K562 (cell line): ENCODE data around the gene VCAN. TPM values are rescaled to one million over a fixed set of nuclear protein-coding genes. Genes with fewer than 3 reads are reported as not detected.

Source experiments
- ATAC-seq: fragments of 200-7000 bp; cut with Tn5 transposase; 3 replicates; pipeline ENCODE4 v1.9.1; 2020; ENCODE audit warnings: moderate library complexity
- BruUV-seq: library from RNA; stranded (reverse); fragments of 400-500 nt; replicated peaks from 2 replicates; lab custom pipeline; 2021; lab: Mats Ljungman, UMichigan
- CTCF ChIA-PET: fragments of 300-600 bp; formaldehyde crosslinking; extraction: SDS; loops from one replicate; lab custom pipeline; 2021; ENCODE audit warnings: low intra/inter-chr PET ratio; lab: Yijun Ruan, JAX
- POLR2A ChIA-PET: fragments of 300-600, 350-650 bp; sonication (Branson Sonifier 250); formaldehyde crosslinking; extraction: SDS; loops from one replicate; lab custom pipeline; 2021; ENCODE audit warnings: antibody characterized with exemption, inconsistent platforms; lab: Yijun Ruan, JAX
- DNase-seq, 4 experiments: peaks; one replicate each; pipeline versions ENCODE4 v3.0.0 to v3.0.0-alpha.2; 2011 to 2018; ENCODE audit warnings: low spot score in 3 of 4, mixed read lengths in 3 of 4; ENCODE audit errors: extremely low read depth in 1 of 4
- FAIRE-seq: peaks from 2 replicates; lab custom pipeline; 2011; peaks lifted over from hg19 to GRCh38; lab: Jason Lieb, UNC
- H2AFZ ChIP-seq: 2 replicates; pipeline ENCODE4 v1.6.0; 2011; ENCODE audit warnings: low read depth, low read length, control low read depth, inconsistent platforms
- H3K27ac ChIP-seq: fragments of 200-600 bp; 3 replicates; pipeline ENCODE4 v1.8.0; 2011; ENCODE audit warnings: low read depth, mild to moderate bottlenecking, control low read depth, inconsistent platforms, low read length, moderate library complexity, mixed read lengths; ENCODE audit errors: extremely low read depth
- H3K27me3 ChIP-seq, 2 experiments: fragments of 300-600 bp in 1 of 2; 2 replicates in 1 of 2; 3 replicates in 1 of 2; pipeline versions ENCODE4 v1.6.0 to v1.8.0; 2011; ENCODE audit warnings: inconsistent platforms in 2 of 2, low read length in 2 of 2, mild to moderate bottlenecking in 1 of 2, mixed read lengths in 1 of 2, moderate library complexity in 1 of 2; ENCODE audit not compliant: control insufficient read depth in 2 of 2, insufficient read depth in 2 of 2
- H3K36me3 ChIP-seq: fragments of 300-600 bp; 3 replicates; pipeline ENCODE4 v1.8.0; 2011; ENCODE audit warnings: mild to moderate bottlenecking, low read length, inconsistent platforms; ENCODE audit not compliant: control insufficient read depth, insufficient read depth
- H3K4me1 ChIP-seq, 2 experiments: fragments of 200-600 bp in 1 of 2; replicated peaks in 1 of 2; 2 replicates in 1 of 2; 3 replicates in 1 of 2; pipeline versions ENCODE4 v1.5.1 to v1.8.0; 2011; ENCODE audit warnings: inconsistent platforms in 2 of 2, low read length in 2 of 2, mild to moderate bottlenecking in 1 of 2, mixed read lengths in 1 of 2, moderate library complexity in 1 of 2; ENCODE audit not compliant: control insufficient read depth in 2 of 2, insufficient read depth in 2 of 2
- H3K4me2 ChIP-seq: 2 replicates; pipeline ENCODE4 v1.6.1; 2011; ENCODE audit warnings: low read length, control low read depth, inconsistent platforms, mixed read lengths; ENCODE audit not compliant: insufficient read depth
- H3K4me3 ChIP-seq: fragments of 200-600 bp; sonication (generic), shearing (Covaris generic); 2 replicates; pipeline ENCODE4 v1.5.1; 2016; ENCODE audit warnings: control low read depth, inconsistent platforms
- H3K79me2 ChIP-seq: fragments of 200-600 bp; 3 replicates; pipeline ENCODE4 v1.8.0; 2011; ENCODE audit warnings: low read length, inconsistent platforms; ENCODE audit not compliant: control insufficient read depth, insufficient read depth
- H3K9ac ChIP-seq, 2 experiments: 2 replicates each; pipeline versions ENCODE4 v1.6.0 to v1.6.1; 2011; ENCODE audit warnings: low read depth in 2 of 2, low read length in 2 of 2, control low read depth in 1 of 2, inconsistent platforms in 1 of 2, mild to moderate bottlenecking in 1 of 2, mixed read lengths in 1 of 2; ENCODE audit not compliant: insufficient read depth in 1 of 2
- H3K9me1 ChIP-seq: one replicate; pipeline ENCODE4 v1.6.0; 2011; ENCODE audit warnings: inconsistent platforms, mild to moderate bottlenecking, low read length, moderate library complexity; ENCODE audit not compliant: control insufficient read depth, insufficient read depth
- H3K9me3 ChIP-seq: replicated peaks from 2 replicates; pipeline ENCODE4 v1.5.1; 2011; ENCODE audit warnings: low read depth, low read length, inconsistent platforms; ENCODE audit not compliant: control insufficient read depth, insufficient read depth
- H4K20me1 ChIP-seq: replicated peaks from 2 replicates; pipeline ENCODE4 v1.6.1; 2011; ENCODE audit warnings: low read length, inconsistent platforms, mixed read lengths; ENCODE audit not compliant: control insufficient read depth, insufficient read depth
- ARID3A ChIP-seq: IDR thresholded peaks from 2 replicates; pipeline ENCODE4 v1.6.1; 2012; ENCODE audit warnings: low read depth, low read length, improper control_type of control experiment, borderline replicate concordance
- BDP1 ChIP-seq: IDR thresholded peaks from 3 replicates; pipeline ENCODE4 v1.6.1; 2011; ENCODE audit not compliant: insufficient read length, insufficient read depth
- BRF1 ChIP-seq: IDR thresholded peaks from 3 replicates; pipeline ENCODE4 v1.6.1; 2011; ENCODE audit warnings: borderline replicate concordance, mild to moderate bottlenecking; ENCODE audit not compliant: insufficient read length; ENCODE audit errors: extremely low read depth
- ELK3 ChIP-seq: fragments of 450-650 bp; formaldehyde crosslinking; IDR thresholded peaks from 2 replicates; pipeline ENCODE4 v1.4.0; 2020; ENCODE audit warnings: mild to moderate bottlenecking
- FOXJ3 ChIP-seq: sonication (generic); formaldehyde crosslinking; IDR thresholded peaks from 2 replicates; pipeline ENCODE4 v1.4.0; 2020; ENCODE audit warnings: mild to moderate bottlenecking, missing genetic modification reagents
- GATAD2A ChIP-seq: fragments of 450-650 bp; IDR thresholded peaks from 2 replicates; pipeline ENCODE4 v1.6.1; 2017
- JUNB ChIP-seq: fragments of 450-650 bp; formaldehyde crosslinking; conservative IDR thresholded peaks from 2 replicates; pipeline ENCODE4 v1.4.0; 2020; ENCODE audit warnings: mild to moderate bottlenecking
- MTA3 ChIP-seq: fragments of 450-650 bp; formaldehyde crosslinking; IDR thresholded peaks from 2 replicates; pipeline ENCODE4 v1.6.1; 2017; ENCODE audit warnings: mild to moderate bottlenecking, borderline replicate concordance
- POLR3G ChIP-seq: IDR thresholded peaks from 2 replicates; pipeline ENCODE4 v1.6.1; 2011; ENCODE audit not compliant: insufficient read length, insufficient replicate concordance; ENCODE audit errors: extremely low read depth
- SMARCB1 ChIP-seq: IDR thresholded peaks from 2 replicates; pipeline ENCODE4 v1.6.1; 2011; ENCODE audit warnings: improper control_type of control experiment, low read depth; ENCODE audit not compliant: insufficient read length
- SOX6 ChIP-seq: fragments of 450-650 bp; IDR thresholded peaks from 2 replicates; pipeline ENCODE4 v1.6.1; 2014; ENCODE audit warnings: mild to moderate bottlenecking
- U2AF2 ChIP-seq: fragments of 200-400 bp; formaldehyde crosslinking; optimal IDR thresholded peaks from 2 replicates; pipeline ENCODE3; 2017; ENCODE audit warnings: low read depth, mild to moderate bottlenecking, low read length
- ZNF24 ChIP-seq: fragments of 450-650 bp; IDR thresholded peaks from 2 replicates; pipeline ENCODE4 v1.6.1; 2016
- WGBS: fragments of 100-300 bp; shearing (Covaris generic); methylation state at CpG from one replicate; pipeline ENCODE4 v1.1.6; 2016; ENCODE audit warnings: low coverage, mixed read lengths; ENCODE audit not compliant: insufficient coverage; ENCODE audit errors: missing lambda C conversion rate; 5-methylcytosine and 5-hydroxymethylcytosine counted together
- in situ Hi-C: fragments of 300-500 bp; cut with MboI; formaldehyde crosslinking; loops from 4 replicates; pipeline ENCODE4 v1.15.0; 2018; ENCODE audit warnings: inconsistent platforms, mixed read lengths
- intact Hi-C: fragments of 100-400 bp; cut with micrococcal nuclease; formaldehyde crosslinking; loops from 2 replicates; pipeline ENCODE4 v1.14.2; 2022
- polyA plus RNA-seq, 8 experiments: library from polyadenylated mRNA; depleted of rRNA in 4 of 8; stranded (reverse) in 5 of 8; unstranded in 3 of 8; fragments of >200 nt; fragmentation: Nextera tagmentation in 2 of 8; fragmentation: Illumina TruSeq in 1 of 8; extraction: Ambion mirVana in 2 of 8; extraction: Trizol in 1 of 8; gene quantifications; 2 replicates each; pipeline versions ENCODE4 v1.2.1 to v1.2.3, GENCODE V29; 2011 to 2014; ENCODE audit warnings: inconsistent platforms in 1 of 8, missing spikeins in 1 of 8
- total RNA-seq, 7 experiments: library from RNA; depleted of rRNA in 6 of 7; stranded (reverse); fragments of >200 nt in 6 of 7; fragmentation: Illumina TruSeq in 2 of 7; extraction: Trizol in 2 of 7; gene quantifications; 2 replicates each; pipeline versions ENCODE4 v1.2.1 to v1.2.3, GENCODE V29; 2011 to 2021; ENCODE audit warnings: low replicate concordance in 1 of 7

Gene VCAN
- total and polyA plus RNA-seq, 9 of the 15 experiments (the other 6 are each of a cell fraction or from before 2014, with no cell fraction given) = 0.01 to 0.33 (median 0.05) TPM

GRCh38 chr5:83554133-83554532 is 82.6 kb downstream of the VCAN start (continued):
- TF ChIP-seq ARID3A (no peak), JUNB (CRISPR knock-in tag) (no peak), U2AF2 (no peak)

GRCh38 chr5:83554686-83555085 is 83.1 kb downstream of the VCAN start:
- no peaks in the 10 kb centered on the region for H3K9me3 ChIP-seq
- POLR2A ChIA-PET = no interaction called here
- no peak for ATAC-seq
- no peaks in the 10 kb centered on the region for H3K4me1 ChIP-seq
- TF ChIP-seq GATAD2A (no peak), POLR3G (no peak), ZNF24 (no peak), BDP1 (no peak), MTA3 (no peak), SMARCB1 (no peak), SOX6 (no peak), ELK3 (CRISPR knock-in tag) (no peak), FOXJ3 (CRISPR knock-in tag) (no peak), BRF1 (no peak)
- TF ChIP-seq, all 486 proteins: peak for 0
- Histone ChIP-seq H3K4me2 (no peak overlapping the region), H3K9ac (no peak overlapping the region), H3K9me1 (no peaks in the 10 kb centered on the region), H4K20me1 (no peaks in the 10 kb centered on the region), H3K79me2 (no peaks in the 10 kb centered on the region), H3K27me3 (no peaks in the 10 kb centered on the region), H2AFZ (no peak overlapping the region), H3K36me3 (no peaks in the 10 kb centered on the region), H3K4me3 (no peak overlapping the region), H3K27ac (no peak overlapping the region)
- in situ Hi-C loops (loop anchor here (5.0 kb wide), 1 partner anchor 1197 kb away; no protein-coding TSS in a partner anchor), intact Hi-C loops (no loop called here)
- CTCF ChIA-PET = no interaction called here
- BruUV-seq = no TSS peak
- FAIRE-seq = no peak
- no peak for DNase-seq
- 6% methylated on average over 1 of the region's 1 CpG for WGBS
